Fibroblast of lung (primary cell): ENCODE measurements around the gene C1QTNF4.

ENCODE experiments used
- CTCF ChIP-seq, 2 donors: IDR thresholded peaks in 1 of 2; conservative IDR thresholded peaks in 1 of 2; 1 replicate in 1 of 2; 2 replicates in 1 of 2; pipeline ENCODE4 v1.5.1; 2011 to 2012; ENCODE audit warnings: low read length in 2 of 2, control low read depth in 1 of 2, inconsistent platforms in 1 of 2, low read depth in 1 of 2, mild to moderate bottlenecking in 1 of 2
- EZH2 ChIP-seq: IDR thresholded peaks from 2 replicates; pipeline ENCODE4 v1.5.1; 2012; ENCODE audit warnings: low read length, control low read depth, mild to moderate bottlenecking; ENCODE audit errors: missing control alignments

GRCh38 chr11:47589118-47589517, 5.1 kb downstream of the C1QTNF4 start:
- TF ChIP-seq CTCF (conservative IDR thresholded peaks at IDR 0.05 in 1 of 2, IDR thresholded peaks at IDR 0.05 in 1 of 2; ENCODE audit: low read depth in 1 of 2, low read length in 2 of 2) (no peak), EZH2 (no peak)
